Prostate gland (tissue), 2 donors: ENCODE data around the gene CYREN. TPM values are rescaled to one million over a fixed set of nuclear protein-coding genes. Genes with fewer than 3 reads are reported as not detected.

Source experiments
- DNase-seq: peaks from one replicate; pipeline ENCODE4 v3.0.0-alpha.2; 2019; ENCODE audit warnings: low spot score
- H3K27ac ChIP-seq, 2 donors: fragments of 200-600 bp; sonication (generic); 2 replicates each; pipeline ENCODE4 v1.5.1; 2017 to 2019
- H3K27me3 ChIP-seq: fragments of 200-600 bp; sonication (generic); replicated peaks from 2 replicates; pipeline ENCODE4 v1.5.1; 2019; ENCODE audit not compliant: insufficient read depth
- H3K36me3 ChIP-seq, 2 donors: fragments of 200-600 bp; sonication (generic); 1 replicate in 1 of 2; 2 replicates in 1 of 2; pipeline versions ENCODE4 v1.5.1 to v1.8.1; 2017 to 2019
- H3K4me1 ChIP-seq: fragments of 200-600 bp; sonication (generic); replicated peaks from 2 replicates; pipeline ENCODE4 v1.5.1; 2019
- H3K4me3 ChIP-seq, 2 donors: fragments of 200-600 bp; sonication (generic); 2 replicates each; pipeline ENCODE4 v1.5.1; 2017 to 2019
- H3K9me3 ChIP-seq: fragments of 200-600 bp; sonication (generic); 2 replicates; pipeline ENCODE4 v1.5.1; 2017
- POLR2A ChIP-seq: fragments of 450-650 bp; IDR thresholded peaks from one replicate; pipeline ENCODE4 v1.6.1; 2016; ENCODE audit warnings: antibody characterized with exemption, mild to moderate bottlenecking
- POLR2AphosphoS5 ChIP-seq: sonication (generic); formaldehyde crosslinking; IDR thresholded peaks from one replicate; pipeline ENCODE4 v1.6.1; 2017; ENCODE audit warnings: antibody characterized with exemption
- WGBS: methylation state at CpG from one replicate; pipeline ENCODE4 v1.1.5; 2018; 5-methylcytosine and 5-hydroxymethylcytosine counted together
- intact Hi-C: fragments of 100-400 bp; cut with DNase I; formaldehyde crosslinking; loops from one replicate; pipeline ENCODE4 v1.14.2; 2022
- microRNA-seq: library from miRNA; unstranded; fragments of <30 nt; microRNA quantifications from one replicate; pipeline ENCODE4, GENCODE V29; 2016
- small RNA-seq, 2 donors: library from RNA; depleted of rRNA; stranded (forward); fragments of <200 nt; gene quantifications; one replicate each; pipeline ENCODE3, GENCODE V24; 2016
- total RNA-seq, 2 donors: library from RNA; depleted of rRNA; stranded (reverse); fragments of >200 nt; gene quantifications; one replicate each; pipeline ENCODE4 v1.1.0, GENCODE V29; 2016
- TF ChIP-seq, protein P1 (sequence below), 4 experiments: fragments of 200-600 bp in 2 of 4; fragments of 450-650 bp in 2 of 4; sonication (generic) in 2 of 4; IDR thresholded peaks; 1 replicate in 3 of 4; 2 replicates in 1 of 4; pipeline ENCODE4 v1.5.1; 2016 to 2019; ENCODE audit warnings: antibody characterized with exemption in 4 of 4, mild to moderate bottlenecking in 2 of 4, moderate library complexity in 2 of 4

CYREN gene
- total RNA-seq, 2 donors from 2014 or later: 44.5 to 53.6 TPM

GRCh38 chr7:135121868-135122267 lies 48.6 kb downstream of the CYREN start:
- H3K27me3 ChIP-seq: no peaks in the 10 kb centered on the region
- DNase-seq: no peak
- no peaks in the 10 kb centered on the region for H3K9me3 ChIP-seq
- intact Hi-C loops: no loop called here
- no peaks in the 10 kb centered on the region for H3K36me3 ChIP-seq
- no peak overlapping the region for H3K27ac ChIP-seq
- H3K4me3 ChIP-seq: no peak overlapping the region
- TF ChIP-seq POLR2AphosphoS5: no peak
- WGBS: 68% methylated on average over 6 of the region's 6 CpGs
- H3K4me1 ChIP-seq: no peaks in the 10 kb centered on the region

DNA sequence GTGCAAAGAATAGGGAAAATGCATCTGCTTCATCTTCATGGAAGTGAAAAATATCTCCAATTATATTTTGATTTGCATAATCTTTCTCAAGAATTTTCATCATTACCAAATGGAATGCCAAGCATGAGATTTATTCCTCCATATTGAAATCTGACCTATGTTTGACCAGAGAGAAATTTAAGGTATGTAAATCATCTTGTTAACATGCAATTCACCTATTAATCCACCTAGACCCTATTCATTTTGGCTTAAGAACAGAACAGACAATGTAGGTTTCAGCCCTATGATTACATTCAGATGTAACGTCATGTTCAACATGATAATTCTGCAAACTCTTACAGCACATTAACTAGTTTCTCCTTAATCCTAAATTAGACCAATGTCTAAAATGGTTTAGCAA lies 53.4 kb downstream of the CYREN start:
- Histone ChIP-seq H3K4me1 (no peaks in the 10 kb centered on the region), H3K9me3 (no peaks in the 10 kb centered on the region), H3K36me3 (no peaks in the 10 kb centered on the region), H3K27me3 (no peaks in the 10 kb centered on the region), H3K27ac (no peak overlapping the region), H3K4me3 (no peak overlapping the region)
- DNase-seq: no peak
- WGBS: 92% methylated on average over 1 of the region's 1 CpG
- intact Hi-C loops: no loop called here
- TF ChIP-seq, protein P1, sequence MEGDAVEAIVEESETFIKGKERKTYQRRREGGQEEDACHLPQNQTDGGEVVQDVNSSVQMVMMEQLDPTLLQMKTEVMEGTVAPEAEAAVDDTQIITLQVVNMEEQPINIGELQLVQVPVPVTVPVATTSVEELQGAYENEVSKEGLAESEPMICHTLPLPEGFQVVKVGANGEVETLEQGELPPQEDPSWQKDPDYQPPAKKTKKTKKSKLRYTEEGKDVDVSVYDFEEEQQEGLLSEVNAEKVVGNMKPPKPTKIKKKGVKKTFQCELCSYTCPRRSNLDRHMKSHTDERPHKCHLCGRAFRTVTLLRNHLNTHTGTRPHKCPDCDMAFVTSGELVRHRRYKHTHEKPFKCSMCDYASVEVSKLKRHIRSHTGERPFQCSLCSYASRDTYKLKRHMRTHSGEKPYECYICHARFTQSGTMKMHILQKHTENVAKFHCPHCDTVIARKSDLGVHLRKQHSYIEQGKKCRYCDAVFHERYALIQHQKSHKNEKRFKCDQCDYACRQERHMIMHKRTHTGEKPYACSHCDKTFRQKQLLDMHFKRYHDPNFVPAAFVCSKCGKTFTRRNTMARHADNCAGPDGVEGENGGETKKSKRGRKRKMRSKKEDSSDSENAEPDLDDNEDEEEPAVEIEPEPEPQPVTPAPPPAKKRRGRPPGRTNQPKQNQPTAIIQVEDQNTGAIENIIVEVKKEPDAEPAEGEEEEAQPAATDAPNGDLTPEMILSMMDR (IDR thresholded peaks at IDR 0.05): no peak
- no peak for TF ChIP-seq POLR2AphosphoS5
- TF ChIP-seq POLR2A: no peak

Small RNA genes within 50 kb of the gene (microRNA-seq; reads per million reads assigned to microRNA genes)
- gene MIR6509: not detected

Small RNA genes within 50 kb of the gene (small RNA-seq; reads per million reads assigned to genes)
- 0 to 0.20 reads per million in 2 donors for gene MIR6509

Other genes starting within 250 kb of the CYREN start
- 1 to 10 TPM; 1.4 to 2.6 TPM for gene AGBL3, start 184.2 kb downstream of the CYREN start, total RNA-seq
- gene TMEM140, start 22.6 kb downstream of the CYREN start, total RNA-seq: 10 to 100 TPM in 1 of 2 donors, 1 to 10 TPM in 1; 8.2 to 14.6 TPM
- gene WDR91, start 40.8 kb upstream of the CYREN start, total RNA-seq: 10 to 100 TPM; 13.6 to 49.1 TPM
- gene STRA8, start 63.1 kb upstream of the CYREN start, total RNA-seq: not detected